GM18507 (cell line): ENCODE measurements around the gene PBX1.
A peak's percentile ranks its signal among the peaks of the same experiment; 100 is the strongest.

ENCODE experiments used
- DNase-seq: peaks from one replicate; pipeline ENCODE4 v3.0.0; 2011; ENCODE audit warnings: low read depth; ENCODE audit not compliant: insufficient read length; ENCODE audit errors: extremely low spot score
- FAIRE-seq: peaks from 2 replicates; lab custom pipeline; 2011; peaks lifted over from hg19 to GRCh38; lab: Jason Lieb, UNC

Gene PBX1

GRCh38 chr1:164780111-164780812 is 221.3 kb downstream of the PBX1 start:
- DNase-seq: no peak
- no peak for FAIRE-seq

- FAIRE-seq (no peak), DNase-seq (no peak)
Measured at GRCh38 chr1:164780863-164781262, 221.9 kb downstream of the PBX1 start.

GRCh38 chr1:164781972-164782371 is 223.0 kb downstream of the PBX1 start:
- FAIRE-seq (no peak), DNase-seq (no peak)

GRCh38 chr1:164783778-164784555 is 225.0 kb downstream of the PBX1 start:
- FAIRE-seq (no peak), DNase-seq (no peak)

- no peak for FAIRE-seq
- DNase-seq: no peak
Measured at GRCh38 chr1:164784960-164785359, 226.0 kb downstream of the PBX1 start.

- no peak for DNase-seq
- no peak for FAIRE-seq
Measured at GRCh38 chr1:164785841-164786534, 227.0 kb downstream of the PBX1 start.

GRCh38 chr1:164786980-164787833 is 228.2 kb downstream of the PBX1 start:
- DNase-seq (peak; percentile 59), FAIRE-seq (peak; percentile 74)

- FAIRE-seq (no peak), DNase-seq (no peak)
Measured at GRCh38 chr1:164787834-164788231, 228.8 kb downstream of the PBX1 start.

GRCh38 chr1:164790081-164790480 is 231.1 kb downstream of the PBX1 start:
- DNase-seq (no peak), FAIRE-seq (no peak)

GRCh38 chr1:164792410-164793004 is 233.5 kb downstream of the PBX1 start:
- FAIRE-seq (no peak), DNase-seq (no peak)

GRCh38 chr1:164794356-164794755 is 235.4 kb downstream of the PBX1 start:
- no peak for FAIRE-seq

GRCh38 chr1:164796916-164797315 is 237.9 kb downstream of the PBX1 start:
- DNase-seq: no peak
- no peak for FAIRE-seq

More at GRCh38 chr1:164794356-164794755, 235.4 kb downstream of the PBX1 start:
- no peak for DNase-seq

GRCh38 chr1:164801246-164801731 is 242.3 kb downstream of the PBX1 start:
- no peak for FAIRE-seq
- no peak for DNase-seq

GRCh38 chr1:164801791-164802502 is 243.0 kb downstream of the PBX1 start:
- DNase-seq: no peak
- no peak for FAIRE-seq

GRCh38 chr1:164802529-164803282 is 243.7 kb downstream of the PBX1 start:
- DNase-seq (no peak), FAIRE-seq (no peak)

GRCh38 chr1:164803366-164803765 is 244.4 kb downstream of the PBX1 start:
- FAIRE-seq: no peak

GRCh38 chr1:164804366-164804765 is 245.4 kb downstream of the PBX1 start:
- DNase-seq (no peak), FAIRE-seq (no peak)

More at GRCh38 chr1:164803366-164803765, 244.4 kb downstream of the PBX1 start:
- DNase-seq: no peak

- DNase-seq: no peak
- FAIRE-seq: no peak
Measured at GRCh38 chr1:164805399-164805798, 246.4 kb downstream of the PBX1 start.
